Measurements from ENCODE around the gene SLC38A1.

The SLC38A1 gene

DNA sequence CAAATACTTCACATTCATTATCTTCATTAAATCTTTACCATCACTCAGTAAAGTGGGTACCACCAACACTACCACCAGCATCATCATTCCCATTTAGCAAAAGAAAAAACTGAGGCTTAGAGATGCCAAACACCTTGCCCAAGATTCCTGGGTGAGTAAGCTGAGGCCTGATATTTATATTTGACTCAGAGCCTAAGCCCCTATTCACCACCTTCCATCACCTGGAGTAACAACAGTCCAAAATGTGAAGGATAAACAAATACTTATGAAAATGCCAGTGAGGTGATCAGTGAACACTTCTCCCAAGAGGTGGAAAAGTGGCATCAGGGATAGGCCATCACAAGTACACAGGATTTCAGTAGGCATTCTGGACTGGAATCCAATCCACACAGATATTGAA is 3.7 kb downstream of the SLC38A1 start:
- DNase-seq (ENCODE audit: low read depth), result no peak
- H3K4me3 ChIP-seq (ENCODE audit: control insufficient read depth, low read depth, low read length), result no peak overlapping the region
- TF ChIP-seq, protein P1, sequence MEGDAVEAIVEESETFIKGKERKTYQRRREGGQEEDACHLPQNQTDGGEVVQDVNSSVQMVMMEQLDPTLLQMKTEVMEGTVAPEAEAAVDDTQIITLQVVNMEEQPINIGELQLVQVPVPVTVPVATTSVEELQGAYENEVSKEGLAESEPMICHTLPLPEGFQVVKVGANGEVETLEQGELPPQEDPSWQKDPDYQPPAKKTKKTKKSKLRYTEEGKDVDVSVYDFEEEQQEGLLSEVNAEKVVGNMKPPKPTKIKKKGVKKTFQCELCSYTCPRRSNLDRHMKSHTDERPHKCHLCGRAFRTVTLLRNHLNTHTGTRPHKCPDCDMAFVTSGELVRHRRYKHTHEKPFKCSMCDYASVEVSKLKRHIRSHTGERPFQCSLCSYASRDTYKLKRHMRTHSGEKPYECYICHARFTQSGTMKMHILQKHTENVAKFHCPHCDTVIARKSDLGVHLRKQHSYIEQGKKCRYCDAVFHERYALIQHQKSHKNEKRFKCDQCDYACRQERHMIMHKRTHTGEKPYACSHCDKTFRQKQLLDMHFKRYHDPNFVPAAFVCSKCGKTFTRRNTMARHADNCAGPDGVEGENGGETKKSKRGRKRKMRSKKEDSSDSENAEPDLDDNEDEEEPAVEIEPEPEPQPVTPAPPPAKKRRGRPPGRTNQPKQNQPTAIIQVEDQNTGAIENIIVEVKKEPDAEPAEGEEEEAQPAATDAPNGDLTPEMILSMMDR (conservative IDR thresholded peaks at IDR 0.05; ENCODE audit: control insufficient read depth, insufficient read depth, low read depth, low read length), result no peak

DNA sequence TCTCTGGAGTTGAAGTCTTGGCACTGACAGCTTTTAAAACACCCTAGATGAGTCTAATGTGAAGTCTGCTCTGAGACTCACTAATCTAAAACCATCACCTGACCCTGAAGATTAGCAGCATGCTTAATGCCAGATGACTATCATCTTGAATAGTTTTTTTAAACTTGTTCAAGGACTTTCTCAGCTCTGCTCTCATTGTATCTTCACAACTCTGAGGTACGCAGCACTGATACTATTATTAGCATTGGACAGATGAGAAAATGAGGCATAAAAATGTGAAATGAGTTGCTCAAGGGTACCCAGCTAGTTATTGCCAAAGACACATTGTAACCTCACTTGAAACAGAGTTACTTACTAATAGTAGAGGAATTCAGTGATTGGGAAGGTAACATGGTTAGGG is 4.8 kb downstream of the SLC38A1 start:
- no peak overlapping the region for H3K4me3 ChIP-seq (ENCODE audit: control insufficient read depth, low read depth, low read length)
- peak; percentile 47 for DNase-seq (ENCODE audit: low read depth)
- TF ChIP-seq, protein P1 (conservative IDR thresholded peaks at IDR 0.05; ENCODE audit: control insufficient read depth, insufficient read depth, low read depth, low read length), result no peak

- no peak overlapping the region for H3K4me3 ChIP-seq (ENCODE audit: control insufficient read depth, low read depth, low read length)
- DNase-seq (ENCODE audit: low read depth), result no peak
- TF ChIP-seq, protein P1 (conservative IDR thresholded peaks at IDR 0.05; ENCODE audit: control insufficient read depth, insufficient read depth, low read depth, low read length), result peak; percentile 32
Measured at GRCh38 chr12:46263140-46264016, 5.5 kb downstream of the SLC38A1 start.

GRCh38 chr12:46261646-46262045 is 7.2 kb downstream of the SLC38A1 start:
- TF ChIP-seq, protein P1 (conservative IDR thresholded peaks at IDR 0.05; ENCODE audit: control insufficient read depth, insufficient read depth, low read depth, low read length), result no peak
- no peak overlapping the region for H3K4me3 ChIP-seq (ENCODE audit: control insufficient read depth, low read depth, low read length)
- DNase-seq (ENCODE audit: low read depth), result no peak

DNA sequence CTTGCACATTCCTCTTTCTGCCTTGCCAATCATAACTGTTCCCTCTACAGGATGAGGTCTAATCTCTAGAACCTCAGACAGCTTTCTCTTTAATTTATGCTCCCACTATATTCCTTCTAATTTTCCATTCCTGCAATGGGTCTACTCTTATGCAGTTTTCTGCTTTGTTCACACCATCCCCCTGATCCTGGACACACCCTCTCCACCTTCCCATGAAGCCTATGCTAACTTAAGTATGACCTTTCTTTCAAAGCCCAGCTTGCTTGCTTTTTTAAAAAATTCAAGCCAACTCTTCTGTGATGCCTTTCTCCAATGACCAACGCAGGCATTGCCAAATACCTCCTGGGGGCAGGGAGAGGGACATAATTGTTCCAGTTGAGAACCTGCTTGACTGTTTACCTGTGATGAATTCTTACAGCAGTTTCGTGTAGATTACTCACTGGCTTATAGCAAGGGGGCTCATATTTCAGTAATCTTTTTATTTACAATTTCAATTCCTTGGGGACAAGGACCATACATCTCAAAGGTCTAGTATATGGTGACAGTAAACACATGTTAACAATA is 7.8 kb downstream of the SLC38A1 start:
- TF ChIP-seq, protein P1 (conservative IDR thresholded peaks at IDR 0.05; ENCODE audit: control insufficient read depth, insufficient read depth, low read depth, low read length), result no peak
- H3K4me3 ChIP-seq (ENCODE audit: control insufficient read depth, low read depth, low read length), result no peak overlapping the region
- no peak for DNase-seq (ENCODE audit: low read depth)

DNA sequence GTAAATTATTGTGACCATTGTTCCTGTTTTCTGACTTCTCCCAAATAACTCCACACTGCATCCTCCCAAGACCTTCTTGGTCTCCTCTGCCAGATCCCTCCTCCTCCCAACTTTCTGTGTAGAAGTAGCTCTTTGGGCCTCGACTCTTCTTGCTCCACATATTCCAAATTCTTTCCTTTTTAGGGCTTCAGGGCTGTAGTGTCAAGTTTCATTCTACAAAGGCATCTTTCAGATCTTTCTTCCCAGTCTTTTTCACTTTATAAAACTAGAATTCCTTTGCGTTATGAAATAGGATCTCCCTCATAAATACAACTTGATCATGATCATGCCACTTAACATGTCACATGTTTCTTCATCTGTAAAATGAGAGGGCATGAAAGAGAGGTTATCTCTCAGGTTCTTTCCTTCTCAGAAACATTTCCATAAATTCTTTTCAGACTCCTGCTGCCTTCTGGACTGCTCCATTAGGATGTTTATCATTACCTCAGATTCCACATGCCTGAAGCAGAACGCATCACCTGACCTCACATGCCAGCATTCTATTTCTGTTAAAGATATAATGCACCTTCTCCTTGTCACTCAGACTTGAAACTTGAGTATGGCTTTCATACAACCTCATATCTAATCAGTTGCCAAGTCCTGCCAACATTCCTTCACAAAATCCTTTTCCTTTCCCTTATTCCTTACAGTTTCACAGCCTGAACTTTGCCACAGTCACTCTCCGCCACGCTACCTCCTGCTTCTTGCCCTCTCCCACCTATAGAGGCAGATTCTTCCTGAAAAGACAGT is 8.5 kb downstream of the SLC38A1 start:
- peak; percentile 9 for DNase-seq (ENCODE audit: low read depth)
- no peak overlapping the region for H3K4me3 ChIP-seq (ENCODE audit: control insufficient read depth, low read depth, low read length)
- TF ChIP-seq, protein P1 (conservative IDR thresholded peaks at IDR 0.05; ENCODE audit: control insufficient read depth, insufficient read depth, low read depth, low read length), result no peak
